HuH-7 (cell line): ENCODE measurements around the gene CCR6.
A peak's percentile ranks its signal among the peaks of the same experiment; 100 is the strongest.

Experiments used
- DNase-seq: peaks from one replicate; pipeline ENCODE4 v3.0.0; 2011; ENCODE audit warnings: low spot score

CCR6 gene

DNA sequence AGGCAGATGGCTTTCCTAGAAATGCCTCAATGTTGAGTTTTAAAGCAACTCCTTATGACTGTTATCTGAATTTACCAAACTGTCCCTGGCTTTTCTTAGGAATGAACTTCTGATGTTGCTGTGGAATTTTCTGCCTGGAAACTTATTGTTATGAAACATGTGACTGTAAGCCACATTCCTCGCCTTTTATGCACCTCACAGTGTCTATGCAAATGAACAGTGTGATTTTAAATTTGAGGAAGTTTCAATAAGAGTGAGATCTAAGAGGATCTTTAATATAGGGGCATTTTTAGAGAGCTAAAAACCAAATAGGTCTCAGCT lies 2.4 kb upstream of the CCR6 start:
- DNase-seq = no peak

DNA sequence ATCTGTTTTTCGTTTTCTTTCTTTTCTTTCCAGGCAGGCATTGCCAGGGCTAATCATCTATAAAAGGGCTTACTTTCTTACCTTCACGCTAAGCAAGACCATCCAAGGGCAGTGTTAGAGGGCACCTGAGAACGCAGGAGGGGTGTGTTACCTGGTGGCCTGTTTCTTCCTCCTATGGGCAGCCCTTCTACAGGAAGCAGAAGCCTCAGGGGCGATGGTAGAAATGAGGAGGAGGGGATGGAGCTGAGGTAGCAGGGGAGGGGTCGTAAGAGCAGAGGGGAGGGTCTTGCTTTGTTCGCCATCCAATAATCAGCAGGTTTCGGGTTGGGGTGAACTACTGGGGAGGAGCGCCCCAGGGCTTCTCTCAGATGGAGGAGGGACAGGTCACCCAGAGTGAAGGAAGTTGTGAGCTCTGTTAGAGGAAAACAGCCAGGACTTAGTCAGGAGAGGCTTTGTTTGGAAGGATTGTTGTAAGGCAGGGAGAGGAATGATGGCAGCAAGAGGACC lies 1.5 kb upstream of the CCR6 start:
- no peak for DNase-seq

DNA sequence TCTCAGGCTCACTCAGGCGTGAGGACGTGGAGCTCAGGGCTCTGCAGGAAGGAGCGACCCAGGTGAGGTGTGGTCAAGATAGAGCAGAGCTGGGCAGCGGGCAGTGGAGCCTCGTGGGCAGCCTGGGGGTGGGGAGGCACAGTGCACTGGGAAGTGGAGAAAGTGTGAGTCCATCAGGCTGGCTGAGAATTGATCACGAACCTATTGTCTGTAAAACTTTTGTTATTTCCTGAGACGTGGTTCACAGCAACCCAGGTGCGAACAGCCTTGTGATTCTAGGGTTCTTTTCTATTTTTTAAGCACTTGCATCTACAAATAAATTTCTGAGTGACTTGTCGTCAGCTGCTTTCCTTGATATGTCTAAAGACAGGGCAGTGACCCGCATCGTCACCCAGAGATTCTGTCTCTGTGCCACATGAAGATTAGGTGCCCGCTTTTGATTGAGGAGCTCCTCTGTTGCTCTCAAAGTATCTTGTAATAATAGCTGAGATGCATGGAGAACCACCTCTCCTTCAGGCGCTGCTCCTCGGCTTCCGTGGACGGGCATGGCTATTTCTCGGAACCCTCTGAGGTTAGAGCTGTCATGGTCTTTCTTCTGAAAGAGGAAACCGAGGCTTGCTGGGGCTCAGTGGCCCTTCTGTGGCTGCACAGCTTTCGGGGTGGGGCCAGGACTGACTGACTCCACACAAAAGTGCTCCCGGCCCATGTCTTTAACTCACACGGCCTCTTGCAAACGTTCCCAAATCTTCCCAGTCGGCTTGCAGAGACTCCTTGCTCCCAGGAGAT lies 662 bp upstream of the CCR6 start:
- DNase-seq = no peak

DNA sequence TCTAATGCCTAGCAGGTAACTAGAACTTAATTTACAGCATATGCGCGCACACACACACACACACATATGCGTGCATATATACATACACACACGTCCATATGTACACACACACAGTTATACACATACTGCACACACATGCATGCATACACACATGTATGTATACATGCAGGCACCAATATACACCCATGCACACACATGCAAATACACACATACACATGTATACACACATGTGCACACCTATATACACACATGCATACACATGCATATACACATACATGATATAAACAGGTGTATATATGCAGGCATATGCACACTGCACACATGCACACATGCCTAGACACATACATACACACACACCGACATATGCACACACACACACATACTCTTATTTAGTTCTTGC lies 1.9 kb downstream of the CCR6 start:
- no peak for DNase-seq

DNA sequence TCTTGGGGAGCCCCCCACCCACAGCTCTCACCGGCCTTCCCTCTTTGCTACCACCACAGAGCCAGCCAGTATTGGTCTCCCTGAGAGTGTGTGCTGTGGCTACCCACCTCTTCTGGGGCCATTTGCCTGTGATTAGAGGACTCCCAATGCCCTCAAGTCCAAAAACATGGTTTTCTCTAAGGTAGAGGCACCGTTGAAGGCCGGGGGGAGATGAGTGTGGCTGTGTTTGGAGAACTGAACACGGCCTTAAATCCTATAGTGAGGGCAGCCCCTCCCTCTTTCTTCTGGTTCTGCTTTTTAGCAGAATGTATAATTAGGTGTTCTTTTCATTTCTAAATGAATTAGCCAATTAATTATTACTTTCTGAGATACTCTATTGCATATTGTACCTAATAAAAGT lies 2.5 kb downstream of the CCR6 start:
- no peak for DNase-seq

DNA sequence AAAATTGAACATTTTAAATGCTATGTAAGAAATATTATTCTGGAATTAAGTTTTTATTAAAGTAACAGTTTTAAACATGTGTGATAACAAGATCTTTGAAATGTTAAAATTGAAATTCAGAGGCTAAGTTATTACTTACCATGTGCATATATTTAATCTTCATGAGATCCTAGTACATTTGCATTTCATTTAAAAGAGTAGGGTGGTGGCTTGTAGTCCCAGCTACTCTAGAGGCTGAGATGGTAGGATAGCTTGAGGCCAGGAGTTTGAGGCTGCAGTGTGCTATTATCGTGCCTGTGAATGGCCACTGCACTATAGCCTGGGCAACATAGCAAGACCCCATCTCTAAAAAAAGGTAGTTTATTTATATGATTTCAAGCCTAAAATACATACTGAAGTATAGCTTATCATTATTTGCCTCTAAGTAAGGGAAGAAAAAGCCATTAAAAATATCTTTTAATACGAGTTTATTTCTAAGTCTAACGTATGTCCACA lies 3.0 kb downstream of the CCR6 start:
- DNase-seq = no peak

DNA sequence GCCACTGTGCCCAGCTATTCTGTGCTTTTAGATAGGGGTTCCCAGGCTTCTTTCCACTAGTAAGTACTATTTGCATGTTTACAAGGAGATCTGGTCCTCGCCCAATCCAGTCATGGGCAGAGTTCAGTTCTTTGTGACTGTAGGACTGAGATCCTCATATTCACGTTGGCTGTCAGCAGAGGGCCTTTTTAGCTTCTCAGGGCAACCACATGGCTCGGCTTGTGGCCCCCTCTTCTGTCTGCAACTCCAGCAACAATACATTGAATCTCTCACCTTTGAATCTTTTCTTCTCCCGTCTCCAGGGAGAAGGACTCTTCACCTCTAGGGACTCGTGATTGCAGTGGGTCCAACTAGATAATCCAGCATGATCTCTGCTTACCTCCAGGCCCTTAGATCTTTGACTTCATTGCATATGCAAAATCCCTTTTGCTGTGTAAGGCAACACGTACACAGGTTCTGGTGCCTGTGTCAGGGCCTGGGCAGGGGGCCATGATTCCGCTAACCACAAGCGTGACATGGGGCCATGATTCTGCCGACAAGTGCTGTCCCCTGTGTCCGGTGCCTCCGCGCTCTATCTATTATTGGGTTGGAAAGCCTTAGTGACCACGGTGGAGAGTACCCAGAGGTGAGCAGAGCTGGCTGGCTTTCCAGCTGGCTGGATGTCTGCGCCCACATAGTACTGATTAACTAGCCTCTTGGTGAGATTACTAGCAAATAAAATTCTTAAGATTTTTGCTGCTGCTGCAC lies 5.1 kb downstream of the CCR6 start:
- no peak for DNase-seq

DNA sequence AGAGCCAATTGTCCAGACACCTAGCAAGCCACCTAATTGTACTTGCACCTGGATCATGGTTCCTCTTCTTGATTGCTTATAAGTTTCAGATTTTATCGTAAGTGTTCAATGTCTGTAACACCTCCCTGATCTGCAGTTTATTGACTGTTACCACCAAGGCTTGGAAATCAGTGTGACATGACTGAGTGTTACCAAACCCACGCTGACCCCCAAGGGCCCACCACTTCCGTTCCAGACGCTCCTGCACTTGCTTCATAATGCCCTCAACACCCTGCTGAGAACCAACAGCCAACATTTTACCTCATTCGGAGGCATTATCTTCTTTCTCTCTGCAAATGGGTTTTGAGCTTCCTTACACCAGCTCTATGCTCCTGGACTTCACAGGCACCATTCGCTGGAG lies 6.3 kb downstream of the CCR6 start:
- DNase-seq = no peak

DNA sequence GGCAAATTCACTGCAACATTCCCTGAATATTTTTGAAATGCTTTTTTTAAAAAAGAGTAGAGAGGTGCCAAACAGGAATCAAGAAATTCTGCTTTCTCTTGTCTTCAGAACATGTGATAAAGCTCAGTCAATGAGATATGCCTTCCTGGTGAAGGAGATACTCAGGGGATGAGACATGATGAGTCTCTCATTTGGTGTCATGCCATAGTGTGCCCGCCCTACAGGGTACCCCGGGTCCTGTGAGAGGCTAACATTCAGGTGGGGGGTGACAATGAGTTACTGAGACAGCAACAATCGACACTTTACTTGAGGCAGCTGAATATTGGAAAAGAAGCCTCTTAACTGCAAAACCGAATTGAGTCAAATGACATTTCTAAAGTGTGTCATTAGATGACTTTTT lies 6.7 kb downstream of the CCR6 start:
- no peak for DNase-seq

DNA sequence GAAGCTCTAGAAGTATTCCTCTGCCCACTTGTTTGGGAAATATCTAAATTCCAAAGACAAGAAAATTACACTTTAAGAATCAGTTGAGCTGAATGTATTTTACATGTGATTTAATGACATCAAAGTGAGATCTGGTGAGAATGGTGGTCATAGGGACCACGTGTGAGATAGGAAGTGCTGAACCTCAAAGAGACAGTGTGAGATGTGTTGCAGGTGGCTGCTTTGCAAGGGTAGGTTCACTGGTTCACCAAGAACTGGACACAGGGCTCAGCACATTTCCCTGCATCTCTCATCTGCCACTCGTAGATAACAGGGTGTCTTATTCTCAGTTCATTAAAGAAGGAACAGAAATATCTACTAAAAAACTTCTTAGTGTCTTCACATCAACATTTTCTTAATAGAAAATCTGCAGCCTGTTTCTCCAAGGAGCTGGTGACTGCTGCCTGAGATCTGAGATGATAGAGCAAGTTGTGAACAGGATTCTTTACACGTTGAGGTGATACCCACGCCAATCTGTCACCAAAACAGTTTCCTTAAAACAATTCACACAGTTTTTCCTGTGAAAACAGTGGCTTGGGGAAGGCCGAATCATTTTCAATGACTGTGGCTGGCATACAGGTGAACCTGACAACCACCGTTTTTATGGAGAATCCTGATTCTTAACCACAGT lies 7.2 kb downstream of the CCR6 start:
- DNase-seq = no peak

DNA sequence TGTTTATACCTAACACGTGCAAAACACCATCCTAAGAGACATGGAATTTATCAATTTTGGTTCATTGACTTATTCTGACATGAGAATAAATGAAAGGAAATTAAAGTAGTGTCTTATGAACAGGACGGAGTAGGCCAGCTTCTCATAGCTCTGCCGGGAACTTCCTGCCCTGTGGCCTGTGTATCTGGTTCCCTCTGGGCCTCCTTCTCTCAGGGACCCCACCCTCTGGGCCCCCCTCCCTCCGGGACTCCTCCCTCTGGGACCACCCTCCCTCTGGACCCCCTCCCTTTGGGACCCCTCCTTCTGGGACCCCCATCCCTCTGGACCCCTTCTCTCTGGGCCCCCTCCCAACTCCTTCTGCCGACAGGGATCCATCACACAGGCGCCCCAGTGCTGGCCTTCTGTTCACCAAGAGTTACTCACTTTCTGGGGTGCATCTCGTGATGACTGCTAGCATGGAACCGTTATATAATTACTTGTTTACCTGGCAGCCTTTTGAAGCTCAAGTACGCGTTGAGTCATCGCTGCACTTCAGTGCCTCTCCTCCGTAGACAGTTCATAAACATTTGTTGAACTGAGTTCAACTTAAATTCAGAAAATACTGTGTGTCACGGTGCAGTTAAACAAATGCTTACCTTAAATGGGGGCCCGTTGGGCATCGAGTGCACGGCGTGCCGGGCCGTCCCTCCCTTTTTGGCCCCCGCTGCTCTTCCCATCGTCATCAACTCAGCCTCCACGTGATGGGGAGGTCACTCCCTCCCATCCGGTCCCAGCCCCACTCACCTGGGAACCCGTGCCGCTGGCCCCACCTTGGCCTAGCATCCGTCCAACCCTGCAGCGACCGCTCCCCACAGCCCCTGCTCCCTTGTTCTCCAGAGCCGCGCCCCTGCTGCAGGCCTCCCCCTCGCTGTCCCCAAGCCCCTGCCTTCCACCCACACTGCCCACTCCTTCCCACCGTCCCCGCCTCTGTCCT lies 8.1 kb downstream of the CCR6 start:
- DNase-seq = no peak

DNA sequence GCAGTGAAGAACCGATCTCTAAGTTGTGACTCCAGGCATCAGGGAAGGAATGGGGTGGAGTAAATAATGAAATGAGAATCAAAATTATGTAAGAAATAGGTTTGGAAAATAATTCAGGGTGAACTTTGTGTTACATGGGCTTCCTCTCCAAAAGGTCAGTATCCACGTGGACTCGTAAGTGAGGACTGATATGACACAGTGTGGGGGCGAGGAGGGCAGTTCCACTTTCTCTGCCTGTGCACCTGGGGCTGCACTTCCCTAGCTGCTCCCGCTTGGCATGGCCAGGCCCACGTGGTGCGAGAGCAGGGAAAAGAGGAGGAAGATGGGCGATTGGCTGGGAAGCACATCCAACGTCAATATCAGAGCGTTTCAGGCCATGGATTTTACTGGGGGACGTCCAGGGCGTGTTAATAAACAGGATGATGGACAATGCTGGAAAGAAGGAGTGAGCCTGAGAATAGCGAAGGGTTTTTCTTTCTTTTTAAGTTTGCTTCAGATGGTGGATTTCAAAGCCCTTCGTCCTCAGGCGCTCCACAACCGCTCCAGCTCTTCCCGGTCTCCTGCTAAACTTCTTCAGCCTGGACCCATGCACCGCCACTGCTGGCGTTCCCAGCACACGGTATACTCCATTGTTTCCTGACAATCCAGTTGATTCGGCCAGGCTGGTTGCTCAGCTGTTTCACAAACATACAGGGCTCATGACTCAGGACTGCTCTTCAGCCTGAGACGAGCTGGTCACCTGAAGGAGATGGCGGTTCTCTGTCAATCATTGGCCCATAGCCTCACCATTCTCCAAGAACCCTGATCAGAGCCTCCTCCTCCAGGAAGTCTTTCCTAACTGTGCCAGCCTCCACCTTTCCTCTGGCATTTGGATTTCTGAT lies 11.8 kb downstream of the CCR6 start:
- no peak for DNase-seq

DNA sequence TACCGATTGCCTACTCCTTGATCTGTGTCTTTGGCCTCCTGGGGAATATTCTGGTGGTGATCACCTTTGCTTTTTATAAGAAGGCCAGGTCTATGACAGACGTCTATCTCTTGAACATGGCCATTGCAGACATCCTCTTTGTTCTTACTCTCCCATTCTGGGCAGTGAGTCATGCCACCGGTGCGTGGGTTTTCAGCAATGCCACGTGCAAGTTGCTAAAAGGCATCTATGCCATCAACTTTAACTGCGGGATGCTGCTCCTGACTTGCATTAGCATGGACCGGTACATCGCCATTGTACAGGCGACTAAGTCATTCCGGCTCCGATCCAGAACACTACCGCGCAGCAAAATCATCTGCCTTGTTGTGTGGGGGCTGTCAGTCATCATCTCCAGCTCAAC lies 13.5 kb downstream of the CCR6 start:
- DNase-seq = no peak

DNA sequence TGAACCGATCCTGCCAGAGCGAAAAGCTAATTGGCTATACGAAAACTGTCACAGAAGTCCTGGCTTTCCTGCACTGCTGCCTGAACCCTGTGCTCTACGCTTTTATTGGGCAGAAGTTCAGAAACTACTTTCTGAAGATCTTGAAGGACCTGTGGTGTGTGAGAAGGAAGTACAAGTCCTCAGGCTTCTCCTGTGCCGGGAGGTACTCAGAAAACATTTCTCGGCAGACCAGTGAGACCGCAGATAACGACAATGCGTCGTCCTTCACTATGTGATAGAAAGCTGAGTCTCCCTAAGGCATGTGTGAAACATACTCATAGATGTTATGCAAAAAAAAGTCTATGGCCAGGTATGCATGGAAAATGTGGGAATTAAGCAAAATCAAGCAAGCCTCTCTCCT lies 14.2 kb downstream of the CCR6 start:
- DNase-seq = no peak

DNA sequence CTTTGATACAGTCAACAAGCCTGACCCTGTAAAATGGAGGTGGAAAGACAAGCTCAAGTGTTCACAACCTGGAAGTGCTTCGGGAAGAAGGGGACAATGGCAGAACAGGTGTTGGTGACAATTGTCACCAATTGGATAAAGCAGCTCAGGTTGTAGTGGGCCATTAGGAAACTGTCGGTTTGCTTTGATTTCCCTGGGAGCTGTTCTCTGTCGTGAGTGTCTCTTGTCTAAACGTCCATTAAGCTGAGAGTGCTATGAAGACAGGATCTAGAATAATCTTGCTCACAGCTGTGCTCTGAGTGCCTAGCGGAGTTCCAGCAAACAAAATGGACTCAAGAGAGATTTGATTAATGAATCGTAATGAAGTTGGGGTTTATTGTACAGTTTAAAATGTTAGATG lies 15.0 kb downstream of the CCR6 start:
- DNase-seq = no peak

DNA sequence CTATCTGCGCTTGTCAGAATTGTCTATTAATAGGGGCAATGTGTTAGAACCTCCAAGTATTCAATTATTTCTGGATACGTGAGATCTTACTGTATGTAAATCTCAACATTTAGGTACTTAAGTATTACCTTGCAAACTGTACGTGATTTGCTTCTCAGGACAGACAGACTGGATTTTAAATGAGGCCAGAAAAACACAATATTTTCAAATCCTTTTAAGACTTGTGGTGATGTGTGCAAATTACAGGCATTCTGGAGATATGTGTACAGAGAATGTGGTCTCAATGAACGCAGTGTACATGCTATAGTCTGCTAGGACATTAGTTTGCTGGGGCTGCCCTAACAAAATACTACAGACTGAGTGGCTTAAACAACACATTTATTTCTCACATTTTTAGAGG lies 16.9 kb downstream of the CCR6 start:
- DNase-seq = no peak

DNA sequence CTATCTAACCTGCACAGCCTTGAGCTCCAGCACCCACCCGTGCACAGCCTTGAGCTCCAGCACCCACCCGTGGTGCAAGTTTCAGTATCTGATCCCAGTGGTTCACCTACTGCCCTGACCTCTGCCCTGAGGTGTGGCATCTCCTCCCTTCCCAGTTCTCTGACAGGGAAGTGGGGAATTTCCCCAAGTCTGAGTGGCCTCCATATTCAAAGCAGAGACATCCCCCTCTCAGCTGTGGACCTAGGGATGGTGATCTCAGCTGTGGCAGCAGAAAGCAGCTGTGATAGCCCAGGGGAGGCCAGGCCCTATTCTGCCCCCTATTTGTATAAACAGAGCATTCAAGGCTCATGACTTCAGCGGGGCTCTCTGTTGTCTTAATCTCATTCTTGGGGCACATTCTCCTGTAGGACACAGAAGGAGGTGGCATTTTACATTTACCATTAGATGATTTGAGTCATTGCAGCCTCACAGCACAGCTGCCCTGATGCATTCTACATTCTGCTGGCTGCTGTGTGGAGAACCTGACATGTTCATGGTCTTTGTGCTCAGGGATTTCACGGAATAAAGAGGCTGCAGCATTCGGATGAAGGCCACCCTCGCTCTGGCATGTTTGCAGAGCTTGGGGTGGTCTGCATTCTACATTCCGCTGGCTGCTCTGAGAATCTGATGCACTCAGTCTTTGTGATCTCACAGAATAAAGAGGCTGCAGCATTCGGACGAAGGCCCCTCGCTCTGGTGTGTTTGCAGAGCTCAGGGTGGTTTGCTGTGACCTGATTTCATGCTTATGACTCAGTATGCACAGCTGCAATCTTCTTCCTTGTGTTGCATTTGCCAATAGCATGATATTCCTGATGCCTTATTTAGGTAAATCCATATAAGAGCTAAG lies 17.9 kb downstream of the CCR6 start:
- peak; percentile 53 for DNase-seq

DNA sequence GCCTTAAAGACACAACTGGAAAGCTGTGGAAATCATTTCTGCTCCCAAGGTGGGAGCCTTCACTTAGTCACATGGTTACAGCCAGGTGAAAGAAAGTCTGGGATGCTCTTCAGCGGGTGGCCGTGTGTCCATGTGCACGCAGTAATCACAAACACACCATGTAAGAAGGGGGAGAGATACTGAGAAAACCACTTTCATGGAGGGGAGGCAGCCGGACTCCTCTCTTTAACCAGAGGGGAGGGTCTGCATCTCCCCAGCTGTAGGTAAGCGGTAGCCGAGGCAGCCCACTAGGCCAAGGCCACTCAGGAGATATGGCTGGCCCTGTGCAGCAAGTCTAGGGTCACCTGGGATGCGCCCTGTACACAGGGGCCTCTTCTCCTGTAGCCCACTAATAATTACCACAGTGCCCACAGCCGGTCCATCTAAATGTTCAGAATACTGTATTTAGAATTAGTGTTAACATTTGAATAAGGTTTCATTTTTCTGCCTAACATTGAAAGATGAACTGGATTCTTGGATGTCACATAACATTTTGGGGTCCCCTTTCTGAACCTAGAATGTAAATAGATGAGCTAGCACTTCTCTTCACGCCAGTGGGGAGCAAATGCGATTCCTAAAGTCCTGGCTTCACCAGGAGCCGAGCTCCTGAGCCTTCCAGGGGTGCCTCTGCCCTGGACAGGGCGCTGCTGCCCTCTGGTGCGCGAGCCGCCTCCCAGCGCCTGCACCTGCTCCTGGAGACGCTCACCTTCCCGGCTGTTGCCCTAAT lies 19.0 kb downstream of the CCR6 start:
- peak; percentile 94 for DNase-seq

DNA sequence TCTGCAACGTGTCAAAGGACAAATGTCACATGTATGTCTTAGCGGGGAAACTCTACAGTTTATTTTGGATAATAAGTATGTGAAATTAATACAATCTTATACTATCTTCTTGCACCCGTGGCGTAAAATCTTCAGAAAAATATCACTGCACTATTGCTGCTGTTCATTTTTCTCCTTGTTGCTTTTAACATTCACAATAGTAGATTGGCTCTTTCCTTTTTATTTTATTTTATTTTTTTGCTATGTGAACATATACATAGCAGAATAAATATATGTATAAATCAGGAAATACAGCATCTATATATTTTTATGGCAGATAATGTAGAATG lies 19.5 kb downstream of the CCR6 start:
- no peak for DNase-seq
